GM21423 (cell line): ENCODE measurements around the gene BNIPL.

Source experiments
- ATAC-seq: cut with Tn5 transposase; IDR thresholded peaks from one replicate; pipeline ENCODE4 v1.9.1; 2021; ENCODE audit warnings: mild to moderate bottlenecking, moderate library complexity; ENCODE audit not compliant: unreplicated experiment

BNIPL gene

DNA sequence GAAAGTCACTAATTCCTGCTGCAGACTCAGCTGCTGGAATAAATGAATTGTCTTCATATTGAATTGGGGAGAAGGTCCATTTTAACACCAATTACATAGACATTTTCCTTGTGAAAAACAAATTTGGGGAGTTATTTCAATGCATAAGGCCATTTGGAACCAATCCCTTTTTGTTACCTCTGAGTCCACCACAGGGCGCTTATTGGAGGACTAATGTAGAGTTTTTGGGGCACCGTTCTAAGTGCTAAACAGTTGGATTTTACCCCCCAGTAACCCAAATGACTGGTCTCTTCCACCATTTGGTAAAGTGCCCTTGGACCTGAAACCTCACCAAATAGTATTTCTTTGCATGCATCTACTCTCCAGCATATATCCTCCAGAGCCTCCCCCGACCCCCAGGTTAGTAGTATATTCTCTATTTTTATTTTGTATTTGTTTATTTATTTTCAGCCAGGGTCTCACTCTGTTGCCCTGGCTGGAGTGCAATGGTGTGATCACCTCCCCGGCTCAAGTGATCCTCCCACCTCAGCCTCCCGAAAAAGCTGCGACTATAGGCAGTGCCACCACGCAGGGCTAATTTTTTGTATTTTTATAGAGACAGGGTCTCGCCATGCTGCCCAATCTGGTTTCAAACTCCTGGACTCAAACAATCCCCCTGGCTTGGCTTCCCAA is 26.6 kb upstream of the BNIPL start:
- no peak for ATAC-seq

DNA sequence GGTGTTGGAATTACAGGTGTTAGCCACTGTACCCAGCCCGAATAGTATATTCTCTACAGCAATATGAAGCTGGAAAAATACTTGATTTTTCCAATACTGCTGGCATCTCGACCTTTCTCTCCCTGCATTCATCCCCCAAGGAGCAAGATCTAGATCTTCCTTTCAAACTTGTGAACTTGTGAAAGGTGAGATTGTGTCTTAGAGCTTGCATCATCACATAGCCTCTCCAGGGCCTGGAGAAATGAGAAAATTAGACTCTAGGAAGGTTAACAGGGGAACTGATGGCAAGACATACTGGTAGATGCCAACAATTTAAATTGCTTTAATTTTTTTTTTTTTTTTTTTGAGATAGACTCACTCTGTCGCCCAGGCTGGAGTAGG is 26.1 kb upstream of the BNIPL start:
- ATAC-seq, result no peak

DNA sequence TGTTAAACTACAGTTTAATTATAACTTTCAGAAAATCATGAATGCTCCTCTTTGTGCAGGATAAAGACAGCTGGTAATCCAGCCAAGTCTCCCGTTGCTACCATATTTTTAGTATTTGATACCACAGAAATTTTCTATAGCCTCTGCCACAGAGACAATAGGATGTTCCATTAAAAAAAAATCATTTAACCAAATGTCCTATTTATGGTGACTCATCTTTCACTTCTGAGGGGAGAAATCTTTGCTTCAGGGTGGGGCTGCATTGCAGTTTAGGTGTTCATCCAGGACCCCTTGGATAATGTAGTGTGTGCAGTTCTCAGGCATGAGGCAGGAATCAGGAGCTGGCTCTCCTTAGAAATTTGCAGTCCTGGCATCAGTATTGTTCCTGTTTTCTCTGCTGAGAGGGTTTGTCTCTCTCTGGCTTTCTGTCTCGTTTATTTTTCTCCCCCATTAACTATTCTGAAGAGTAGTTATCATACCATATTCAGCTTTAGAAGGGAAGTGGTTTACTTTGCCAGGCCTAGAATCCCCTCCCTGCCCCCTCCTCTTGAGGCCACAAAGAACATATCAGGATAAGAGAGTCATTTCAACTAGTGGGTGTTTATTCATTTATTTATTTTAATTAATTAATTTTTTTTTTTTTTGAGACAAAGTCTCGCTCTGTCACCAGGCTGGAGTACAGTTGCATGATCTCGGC is 25.1 kb upstream of the BNIPL start:
- ATAC-seq, result no peak

DNA sequence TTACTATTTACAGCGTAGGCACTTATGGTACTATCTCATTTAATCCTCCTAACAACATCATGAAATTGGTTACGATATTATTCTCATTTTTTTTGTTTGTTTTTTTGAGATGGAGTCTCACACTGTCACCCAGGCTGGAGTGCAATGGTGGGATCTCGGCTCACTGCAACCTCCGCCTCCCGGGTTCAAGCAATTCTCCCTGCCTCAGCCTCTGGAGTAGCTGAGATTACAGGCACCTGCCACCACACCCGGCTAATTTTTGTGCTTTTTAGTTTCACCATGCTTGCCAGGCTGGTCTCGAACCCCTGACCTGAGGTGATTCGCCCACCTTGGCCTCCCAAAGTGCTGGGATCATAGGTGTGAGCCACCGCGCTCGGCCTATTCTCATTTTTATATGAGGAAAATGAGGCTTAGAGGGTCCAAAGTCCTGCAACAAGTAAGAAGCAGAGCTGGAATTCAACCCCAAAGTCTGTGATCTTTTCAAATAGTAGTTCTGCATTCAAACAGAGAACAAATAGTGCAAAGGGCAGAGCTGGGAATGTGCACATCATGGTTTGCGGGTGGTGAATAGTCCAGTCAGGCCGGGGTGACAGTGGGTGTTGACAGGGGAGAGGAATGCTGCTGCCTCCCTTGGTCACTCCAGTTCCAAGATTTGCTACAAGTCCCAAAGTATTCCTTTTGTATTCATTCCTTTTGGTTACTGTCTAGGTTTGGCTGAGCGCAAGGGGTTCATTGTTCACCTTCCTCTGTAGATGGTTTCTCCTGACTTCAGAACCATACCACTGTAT is 23.5 kb upstream of the BNIPL start:
- ATAC-seq, result no peak

DNA sequence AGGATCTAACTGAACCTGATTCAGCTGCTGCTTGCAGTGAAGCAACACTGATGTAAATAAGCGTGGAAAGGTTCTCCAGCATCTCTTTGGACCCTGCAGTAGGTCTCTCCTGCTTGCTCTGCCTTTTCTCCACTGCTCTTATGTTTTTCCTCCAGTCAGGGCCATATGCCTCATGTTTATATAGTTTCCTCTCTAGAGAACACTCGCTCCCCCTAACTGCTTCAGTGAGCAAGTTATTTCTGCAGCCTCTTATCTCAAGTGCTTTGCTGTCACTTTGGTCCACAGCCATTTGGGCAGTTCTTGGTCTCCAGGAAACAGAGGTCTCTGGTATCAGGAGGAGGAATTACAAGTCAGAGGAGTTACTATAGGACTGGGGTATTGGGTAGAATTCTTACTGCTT is 22.9 kb upstream of the BNIPL start:
- no peak for ATAC-seq

DNA sequence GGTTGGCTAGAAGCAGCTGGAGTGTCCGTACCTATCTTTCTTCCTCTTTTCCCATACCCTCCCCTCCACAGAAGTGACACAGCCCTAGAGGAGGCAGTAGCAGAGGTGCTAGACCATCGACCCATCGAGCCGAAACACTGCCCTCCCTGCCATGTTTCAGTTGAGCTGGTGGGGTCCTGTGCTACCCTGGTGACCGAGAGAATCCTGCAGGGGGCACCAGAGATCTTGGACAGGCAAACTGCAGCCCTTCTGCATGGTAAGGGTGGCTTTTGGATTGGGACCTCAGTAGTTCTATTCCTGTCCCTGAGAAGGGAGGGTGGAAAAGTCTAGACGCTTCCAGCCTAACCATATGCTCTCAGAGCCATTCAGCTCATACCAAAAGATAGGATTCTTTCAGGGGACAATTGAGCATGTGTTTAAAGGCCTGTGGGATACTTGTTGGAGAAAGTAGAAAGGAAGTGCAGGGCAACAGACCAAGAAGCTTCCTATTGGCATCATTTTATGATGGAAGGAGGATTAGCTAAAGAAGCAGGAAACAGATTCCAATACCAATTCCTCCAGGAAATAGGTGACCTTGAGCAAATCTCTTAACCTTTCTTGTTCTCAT is 11.7 kb upstream of the BNIPL start:
- ATAC-seq, result peak; percentile 60

DNA sequence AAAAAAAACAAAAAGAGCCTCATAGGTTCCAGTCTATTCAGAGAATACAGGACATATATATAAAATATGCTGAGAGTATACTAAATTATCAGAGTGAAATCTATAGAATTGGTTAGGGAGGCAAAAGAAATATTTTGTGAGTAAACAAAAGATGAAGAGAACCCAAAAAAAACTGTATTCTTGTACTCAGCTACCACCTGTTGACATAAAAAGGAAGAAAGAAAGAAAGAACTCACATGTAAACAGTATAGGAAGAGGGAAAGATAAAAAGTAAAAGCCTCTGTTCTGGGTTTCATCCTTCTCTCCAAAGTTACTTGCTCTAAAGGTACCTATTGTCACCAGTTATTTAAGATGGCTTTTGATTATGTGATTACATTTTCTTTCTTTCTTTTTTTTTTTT is 9.9 kb upstream of the BNIPL start:
- no peak for ATAC-seq

DNA sequence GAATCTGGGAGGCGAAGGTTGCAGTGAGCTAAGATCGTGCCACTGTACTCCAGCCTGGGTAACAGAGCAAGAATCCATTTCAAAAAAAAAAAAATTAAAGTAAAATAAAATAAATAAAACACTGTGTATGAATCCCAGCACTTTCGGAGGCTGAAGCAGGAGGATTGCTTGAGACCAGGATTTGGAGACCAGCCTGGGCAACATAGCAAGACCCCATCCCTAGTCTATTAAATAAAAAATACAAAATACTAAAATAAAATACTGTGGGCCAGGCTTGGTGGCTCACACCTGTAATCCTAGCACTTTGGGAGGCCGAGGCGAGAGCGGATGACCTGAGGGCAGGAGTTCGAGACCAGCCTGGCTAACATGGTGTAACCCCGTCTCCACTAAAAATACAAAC is 4.2 kb upstream of the BNIPL start:
- no peak for ATAC-seq

DNA sequence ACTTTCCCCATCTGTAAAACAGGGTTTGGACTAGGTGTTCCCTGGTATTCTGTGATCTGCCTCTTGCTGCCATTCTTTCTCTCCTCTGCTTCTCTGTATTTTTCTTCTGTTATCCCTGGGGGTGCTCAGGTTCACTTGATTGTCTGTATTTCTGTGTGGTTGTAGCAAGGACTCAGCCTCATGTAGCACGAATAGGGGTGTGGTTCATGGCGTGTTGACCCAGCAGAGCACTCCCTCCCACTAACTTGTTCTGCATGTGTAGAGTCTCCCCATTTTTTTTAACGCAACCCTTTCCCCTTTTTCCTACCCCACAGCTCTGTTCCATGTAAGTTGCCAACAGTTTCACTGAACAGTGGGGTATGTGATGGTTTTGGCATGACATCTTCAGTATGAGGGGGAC is 1.2 kb upstream of the BNIPL start:
- ATAC-seq, result no peak

DNA sequence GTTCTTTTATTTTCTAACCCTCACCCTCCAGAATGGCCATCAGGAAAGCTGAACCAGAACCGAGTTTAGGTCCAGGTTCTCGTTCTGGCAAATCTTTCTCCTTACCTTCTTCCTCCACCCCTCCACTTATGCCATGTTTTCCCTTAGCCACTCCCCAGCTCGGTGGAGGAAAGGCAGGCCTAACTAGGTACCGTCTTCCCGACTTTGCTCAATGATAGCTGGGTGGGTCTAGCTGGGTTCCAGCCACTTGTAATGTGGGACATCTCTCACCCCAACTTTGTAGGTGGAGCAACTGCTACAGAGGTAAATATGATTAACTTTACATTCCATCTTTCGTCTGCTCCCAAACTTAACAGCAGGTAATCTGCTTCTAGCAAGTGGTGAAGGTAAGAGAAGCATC is 646 bp downstream of the BNIPL start:
- ATAC-seq, result no peak

DNA sequence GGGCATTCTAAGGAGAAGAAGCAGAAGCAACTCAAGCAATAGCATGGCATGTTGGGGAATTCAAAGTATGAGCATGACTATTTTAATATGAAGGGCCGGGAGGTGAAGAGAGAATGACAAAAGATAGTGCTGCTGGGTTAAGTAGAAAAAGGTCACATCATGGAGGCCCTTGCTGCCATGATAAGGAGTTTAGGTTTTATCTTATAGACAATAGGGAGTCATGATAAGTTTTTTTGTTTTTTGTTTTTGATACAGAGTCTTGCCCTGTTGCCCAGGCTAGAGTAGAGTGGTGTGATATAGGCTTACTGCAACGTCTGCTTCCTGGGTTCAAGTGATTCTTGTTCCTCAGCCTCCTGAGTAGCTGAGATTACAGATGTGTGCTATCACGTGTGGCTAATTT is 3.1 kb downstream of the BNIPL start:
- no peak for ATAC-seq

DNA sequence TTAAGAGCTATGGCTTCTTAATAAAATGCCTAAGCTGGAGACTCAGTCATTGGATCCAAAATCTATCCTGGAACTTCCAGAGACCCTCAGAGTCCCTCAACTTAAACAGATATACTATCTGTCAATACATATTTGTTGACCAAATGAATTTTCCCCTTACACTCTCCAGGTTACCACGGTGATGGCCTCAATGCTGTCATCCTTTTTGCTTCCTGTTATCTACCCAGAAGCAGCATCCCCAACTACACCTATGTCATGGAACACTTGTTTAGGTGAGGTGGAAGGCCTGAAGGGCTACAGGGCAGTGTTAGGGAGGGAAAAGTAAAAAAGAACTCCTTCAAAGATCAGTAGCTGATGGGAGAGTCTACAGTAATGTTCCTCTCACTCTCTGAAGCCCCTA is 6.8 kb downstream of the BNIPL start:
- no peak for ATAC-seq

DNA sequence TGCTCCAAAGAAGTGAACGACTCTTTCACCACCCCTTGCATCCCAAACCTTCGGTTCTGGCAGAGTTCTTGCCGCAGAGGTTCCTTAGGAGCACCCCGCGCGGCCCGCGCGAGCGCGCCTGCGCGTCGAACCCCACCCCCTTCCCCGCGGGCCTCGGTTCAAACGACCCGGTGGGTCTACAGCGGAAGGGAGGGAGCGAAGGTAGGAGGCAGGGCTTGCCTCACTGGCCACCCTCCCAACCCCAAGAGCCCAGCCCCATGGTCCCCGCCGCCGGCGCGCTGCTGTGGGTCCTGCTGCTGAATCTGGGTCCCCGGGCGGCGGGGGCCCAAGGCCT is 11.2 kb downstream of the BNIPL start, which contains the start of gene C1orf56:
C1orf56 (plus strand) TSS at position 161 of the 334 bp plus-strand sequence; CDS start at position 258, 97 bp downstream.
- ATAC-seq, result peak; percentile 48

DNA sequence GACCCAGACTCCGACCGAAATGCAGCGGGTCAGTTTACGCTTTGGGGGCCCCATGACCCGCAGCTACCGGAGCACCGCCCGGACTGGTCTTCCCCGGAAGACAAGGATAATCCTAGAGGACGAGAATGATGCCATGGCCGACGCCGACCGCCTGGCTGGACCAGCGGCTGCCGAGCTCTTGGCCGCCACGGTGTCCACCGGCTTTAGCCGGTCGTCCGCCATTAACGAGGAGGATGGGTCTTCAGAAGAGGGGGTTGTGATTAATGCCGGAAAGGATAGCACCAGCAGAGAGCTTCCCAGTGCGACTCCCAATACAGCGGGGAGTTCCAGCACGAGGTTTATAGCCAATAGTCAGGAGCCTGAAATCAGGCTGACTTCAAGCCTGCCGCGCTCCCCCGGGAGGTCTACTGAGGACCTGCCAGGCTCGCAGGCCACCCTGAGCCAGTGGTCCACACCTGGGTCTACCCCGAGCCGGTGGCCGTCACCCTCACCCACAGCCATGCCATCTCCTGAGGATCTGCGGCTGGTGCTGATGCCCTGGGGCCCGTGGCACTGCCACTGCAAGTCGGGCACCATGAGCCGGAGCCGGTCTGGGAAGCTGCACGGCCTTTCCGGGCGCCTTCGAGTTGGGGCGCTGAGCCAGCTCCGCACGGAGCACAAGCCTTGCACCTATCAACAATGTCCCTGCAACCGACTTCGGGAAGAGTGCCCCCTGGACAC is 11.7 kb downstream of the BNIPL start:
- peak; percentile 58 for ATAC-seq

DNA sequence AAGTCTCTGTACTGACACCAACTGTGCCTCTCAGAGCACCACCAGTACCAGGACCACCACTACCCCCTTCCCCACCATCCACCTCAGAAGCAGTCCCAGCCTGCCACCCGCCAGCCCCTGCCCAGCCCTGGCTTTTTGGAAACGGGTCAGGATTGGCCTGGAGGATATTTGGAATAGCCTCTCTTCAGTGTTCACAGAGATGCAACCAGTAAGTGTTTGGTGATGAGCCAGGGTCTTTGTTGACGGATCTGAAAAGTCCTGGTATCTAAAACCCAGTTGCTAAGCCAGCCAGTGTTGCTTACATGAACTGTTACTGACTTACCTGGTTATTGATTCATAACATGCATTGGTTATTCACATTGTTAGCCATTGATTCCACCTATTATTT is 12.3 kb downstream of the BNIPL start:
- ATAC-seq, result no peak

DNA sequence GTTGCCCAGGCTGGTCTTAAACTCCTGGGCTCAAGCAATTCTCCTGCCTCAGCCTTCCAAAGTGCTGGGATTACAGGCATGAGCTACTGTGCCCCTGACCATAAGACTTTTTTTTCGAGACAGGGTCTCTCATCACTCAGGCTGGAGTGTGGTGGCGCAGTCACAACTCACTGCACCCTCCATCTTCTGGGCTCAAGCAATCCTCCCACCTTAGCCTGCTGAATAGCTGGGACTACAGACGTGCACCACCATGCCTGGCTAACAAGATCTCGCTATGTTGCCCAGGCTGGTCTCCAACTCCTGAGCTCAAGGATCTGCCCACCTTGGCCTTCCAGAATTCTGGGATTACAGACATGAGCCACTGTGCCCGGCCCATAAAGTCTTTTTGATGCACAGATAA is 13.1 kb downstream of the BNIPL start:
- ATAC-seq, result no peak

DNA sequence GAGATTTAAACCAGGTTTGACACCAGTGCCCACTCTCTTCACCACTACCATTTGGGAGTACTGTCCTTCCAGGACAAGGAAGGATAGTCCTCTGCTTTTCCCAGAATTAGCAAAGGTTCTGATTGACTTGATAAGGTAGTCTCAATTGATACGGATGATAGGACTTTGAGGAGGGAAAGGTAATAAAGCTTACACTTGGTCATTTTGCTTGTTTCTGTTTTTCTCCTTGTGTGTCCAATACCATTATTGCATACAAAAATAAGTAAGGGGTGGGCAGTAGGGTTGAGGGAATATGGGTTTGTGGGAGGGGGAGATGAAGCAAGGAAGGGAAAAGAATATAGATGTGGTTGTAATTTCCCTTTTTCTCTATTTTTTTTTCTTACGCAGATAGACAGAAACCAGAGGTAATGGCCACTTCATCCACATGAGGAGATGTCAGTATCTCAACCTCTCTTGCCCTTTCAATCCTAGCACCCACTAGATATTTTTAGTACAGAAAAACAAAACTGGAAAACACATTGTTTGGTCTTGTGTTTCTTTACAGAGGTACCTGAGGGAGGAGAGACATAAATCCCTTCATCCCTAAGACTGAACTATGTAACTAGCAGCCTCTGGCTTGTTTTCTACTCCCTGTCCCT is 13.8 kb downstream of the BNIPL start:
- no peak for ATAC-seq

DNA sequence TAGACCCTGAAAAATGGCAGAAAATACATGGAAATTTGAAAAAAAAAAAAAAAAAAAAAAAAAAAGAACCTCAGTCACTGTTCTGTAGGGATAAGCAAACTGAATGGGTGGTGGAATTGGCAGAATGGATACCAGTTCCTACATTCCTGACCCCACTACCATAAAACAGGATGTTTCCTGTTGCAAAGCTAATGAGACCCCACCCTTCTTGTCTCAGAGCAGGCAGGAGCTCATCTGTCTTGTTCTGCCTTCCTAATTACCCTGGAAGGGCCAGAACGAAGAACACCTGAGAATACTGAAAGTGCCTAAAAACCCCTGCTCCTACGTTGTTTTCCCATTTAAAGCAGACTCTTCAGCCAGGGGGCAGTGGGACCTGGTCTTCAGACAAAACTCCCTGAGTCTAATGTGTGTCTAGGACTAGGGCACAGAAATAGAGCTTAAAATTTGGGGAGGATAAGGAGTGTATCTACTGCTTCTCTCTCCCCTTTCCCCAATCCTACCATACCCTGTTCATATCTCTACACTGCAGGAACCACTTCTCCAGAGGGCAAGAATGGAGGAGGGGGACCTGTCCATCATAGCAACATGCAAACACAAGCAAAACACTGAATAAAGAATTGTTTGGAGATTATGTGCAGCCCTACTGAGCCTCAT is 15.1 kb downstream of the BNIPL start:
- ATAC-seq, result no peak

DNA sequence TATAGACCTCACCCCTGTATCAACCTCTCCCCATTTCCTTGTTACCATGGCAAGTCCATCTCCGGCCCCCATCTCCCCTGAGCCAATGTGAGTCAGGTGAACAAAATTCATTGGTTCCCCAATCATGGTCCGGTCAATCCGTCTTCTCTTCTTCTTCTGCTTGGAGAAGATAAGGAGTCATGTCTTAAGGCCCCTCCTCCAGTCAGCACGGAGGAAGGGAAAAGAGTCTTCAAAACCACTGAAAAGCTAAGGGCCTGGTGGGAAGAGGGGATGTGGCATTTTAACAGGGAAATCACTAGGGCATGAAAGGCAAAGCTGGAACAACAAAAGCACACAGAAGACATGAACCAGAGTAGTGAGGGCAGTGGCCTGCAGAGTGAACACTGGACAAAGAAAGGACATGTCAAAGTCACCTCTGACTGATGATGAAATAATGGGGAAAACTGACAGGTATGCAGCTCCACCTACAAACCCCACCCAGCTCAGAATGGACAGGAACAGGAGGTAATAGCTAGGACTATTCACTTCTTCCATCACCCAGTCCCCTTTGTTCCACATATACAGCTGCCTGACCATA is 18.7 kb downstream of the BNIPL start:
- ATAC-seq, result no peak

DNA sequence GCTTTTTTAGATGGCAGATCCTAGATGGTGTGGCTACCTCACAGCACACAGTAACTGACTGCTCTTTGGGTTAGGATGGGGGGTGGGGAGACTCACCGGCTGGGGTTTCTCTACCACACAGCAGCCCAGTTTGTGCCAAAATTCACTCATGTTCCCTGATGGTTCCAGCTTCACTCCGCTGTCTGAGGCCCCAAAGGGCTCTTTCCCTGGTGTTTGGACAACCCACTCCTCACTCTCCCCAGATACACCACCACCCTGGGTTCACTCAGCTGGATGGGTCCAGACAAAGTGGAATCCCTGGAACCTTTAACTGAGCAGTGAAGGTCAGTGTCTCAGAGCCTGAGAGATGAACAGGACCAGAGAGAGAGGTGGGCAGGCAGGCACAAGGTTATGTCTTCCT is 19.2 kb downstream of the BNIPL start:
- ATAC-seq, result no peak
